ENCODE results near the gene PPIA. TPM values are rescaled to one million over a fixed set of nuclear protein-coding genes. Genes with fewer than 3 reads are reported as not detected.

PPIA gene
- total RNA-seq, result 2,035 and 2,476 TPM in 2 replicates

DNA sequence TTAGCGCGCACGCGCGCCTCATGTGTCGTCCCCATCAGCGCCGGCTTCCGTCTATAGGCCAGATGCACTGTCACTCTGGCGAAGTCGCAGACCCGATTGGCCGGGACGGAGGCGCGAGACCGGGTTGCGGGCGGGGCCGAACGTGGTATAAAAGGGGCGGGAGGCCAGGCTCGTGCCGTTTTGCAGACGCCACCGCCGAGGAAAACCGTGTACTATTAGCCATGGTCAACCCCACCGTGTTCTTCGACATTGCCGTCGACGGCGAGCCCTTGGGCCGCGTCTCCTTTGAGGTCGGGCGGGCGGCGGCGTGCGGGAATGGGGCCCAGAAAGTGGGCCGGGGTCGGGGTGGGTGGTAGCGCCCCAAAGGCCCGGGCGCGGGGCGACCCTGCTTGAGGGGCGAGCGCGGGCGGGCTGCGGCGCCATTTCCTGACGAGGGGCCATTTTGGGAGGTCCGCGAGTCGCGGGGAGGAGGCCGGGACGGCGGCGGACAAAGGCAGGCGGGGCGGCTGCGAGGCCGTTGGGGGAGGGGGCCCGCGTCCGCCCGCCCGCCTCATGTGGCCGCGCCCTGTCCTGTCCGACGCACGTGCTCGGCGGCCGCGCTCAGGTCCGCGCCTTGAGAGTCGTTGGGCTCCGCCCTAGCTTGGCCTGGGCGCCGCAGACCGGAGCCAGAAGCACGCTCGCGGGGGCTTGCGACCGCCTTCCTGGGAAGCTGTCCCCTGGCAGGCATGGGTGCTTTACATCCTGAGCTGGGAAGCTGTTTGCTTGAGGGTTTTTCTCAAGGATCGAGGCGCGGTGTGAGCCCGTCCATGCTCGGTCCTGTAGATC lies at the start of gene PPIA:
PPIA (plus strand) TSS at position 178 of the 825 bp plus-strand sequence; CDS start at position 222, 44 bp downstream.

GRCh38 chr7:44748045-44748947 lies 48.2 kb upstream of the PPIA start, which contains the start of gene ZMIZ2:
ZMIZ2 (plus strand) TSS chr7:44748847; CDS start chr7:44756250, 7,403 bp downstream.

GRCh38 chr7:44847920-44848634 lies 51.6 kb downstream of the PPIA start, which contains the start of gene H2AZ2:
H2AZ2 (minus strand) TSS chr7:44848087; CDS start chr7:44847971, 116 bp downstream.

Other genes starting within 250 kb of the PPIA start
- gene DDX56, start 222.8 kb upstream of the PPIA start, total RNA-seq, result 48.8 and 83.2 TPM in 2 replicates
- 96.8 and 235 TPM in 2 replicates for gene TMED4, start 214.4 kb upstream of the PPIA start, total RNA-seq
- gene OGDH, start 190.1 kb upstream of the PPIA start, total RNA-seq, result 75.8 and 102 TPM in 2 replicates
- 5.0 and 11.0 TPM in 2 replicates for gene ZMIZ2, start 47.8 kb upstream of the PPIA start, total RNA-seq
- 106 and 221 TPM in 2 replicates for gene H2AZ2, start 51.4 kb downstream of the PPIA start, total RNA-seq
- gene PURB, start 88.8 kb downstream of the PPIA start, total RNA-seq, result 13.5 and 14.8 TPM in 2 replicates
- gene MYO1G, start 182.3 kb downstream of the PPIA start, total RNA-seq, result under 0.01 TPM in 2 replicates
- gene CCM2, start 203.5 kb downstream of the PPIA start, total RNA-seq, result 47.1 and 99.7 TPM in 2 replicates

Measured in regular cardiac myocyte (primary cell).